HFFc6 (cell line): ENCODE data around the gene PSMD14. TPM values are rescaled to one million over a fixed set of nuclear protein-coding genes. Genes with fewer than 3 reads are reported as not detected.

ENCODE experiments used
- DNase-seq: peaks from one replicate; pipeline ENCODE4 v3.0.0-alpha.2; 2018
- H3K27ac Mint-ChIP-seq: 2 replicates; pipeline ENCODE4 v1.8.0; 2020; ENCODE audit warnings: mild to moderate bottlenecking, mixed read lengths
- H3K27me3 Mint-ChIP-seq: 2 replicates; pipeline ENCODE4 v1.8.0; 2021; ENCODE audit warnings: mild to moderate bottlenecking, moderate library complexity, mixed read lengths; ENCODE audit not compliant: insufficient read depth
- H3K36me3 Mint-ChIP-seq: 2 replicates; pipeline ENCODE4 v1.8.0; 2021; ENCODE audit warnings: low read depth, mixed read lengths
- H3K4me1 Mint-ChIP-seq: 2 replicates; pipeline ENCODE4 v1.8.0; 2020; ENCODE audit warnings: low read depth, mixed read lengths
- H3K4me3 Mint-ChIP-seq: 2 replicates; pipeline ENCODE4 v1.8.0; 2020; ENCODE audit warnings: mild to moderate bottlenecking, moderate library complexity, mixed read lengths
- H3K9me3 Mint-ChIP-seq: 2 replicates; pipeline ENCODE4 v1.8.0; 2020; ENCODE audit warnings: mild to moderate bottlenecking, mixed read lengths
- CTCF ChIP-seq: fragments of 200-600 bp; sonication (generic); IDR thresholded peaks from 2 replicates; pipeline ENCODE4 v1.5.0; 2021; ENCODE audit warnings: antibody characterized with exemption, mild to moderate bottlenecking
- total RNA-seq, 6 experiments: library from RNA; stranded (reverse); fragmentation: NEBNext Ultra II Directional; extraction: Animal tissue kit (Norgen Biotek cat#: 25700); gene quantifications; 2 replicates in 1 of 6; 3 replicates in 5 of 6; pipeline ENCODE4 v1.2.3, GENCODE V29; 2021

Gene PSMD14
- total RNA-seq, 6 experiments from 2014 or later = 74.7 to 88.8 (median 78.7) TPM

GRCh38 chr2:161415987-161416707 is 107.9 kb downstream of the PSMD14 start, which contains the start of gene TBR1:
Gene TBR1, plus strand, starts transcription at chr2:161416297. Its CDS starts 114 bp downstream, at chr2:161416411.
- Mint-ChIP-seq H3K4me3 (peak within 1 kb of the TSS; percentile 83), H3K4me1 (peaks cover 70% of the 10 kb centered on the region), H3K27ac (no peak within 1 kb of the TSS), H3K36me3 (peaks cover 9% of the 10 kb centered on the region), H3K27me3 (peaks cover 53% of the 10 kb centered on the region), H3K9me3 (no peaks in the 10 kb centered on the region)
- no peak for TF ChIP-seq CTCF
- DNase-seq = no peak

- Mint-ChIP-seq H3K27ac (no peak overlapping the region), H3K4me3 (no peak overlapping the region; the same call in 1 of the 2 replicates), H3K4me1 (peaks cover 63% of the 10 kb centered on the region), H3K36me3 (peaks cover 5% of the 10 kb centered on the region), H3K9me3 (no peaks in the 10 kb centered on the region), H3K27me3 (peaks cover 60% of the 10 kb centered on the region)
- no peak for DNase-seq
- TF ChIP-seq CTCF = no peak
Measured at GRCh38 chr2:161416708-161417437, 108.6 kb downstream of the PSMD14 start.

- H3K27me3 Mint-ChIP-seq = peaks cover 64% of the 10 kb centered on the region
- DNase-seq = no peak
- no peak for TF ChIP-seq CTCF
- H3K36me3 Mint-ChIP-seq = no peaks in the 10 kb centered on the region
- no peak overlapping the region for H3K4me3 Mint-ChIP-seq
- peaks cover 56% of the 10 kb centered on the region for H3K4me1 Mint-ChIP-seq
- H3K27ac Mint-ChIP-seq = no peak overlapping the region
- H3K9me3 Mint-ChIP-seq = peaks cover 3% of the 10 kb centered on the region
Measured at GRCh38 chr2:161417438-161418274, 109.4 kb downstream of the PSMD14 start.

GRCh38 chr2:161418275-161418714 is 110.1 kb downstream of the PSMD14 start:
- Mint-ChIP-seq H3K4me1 (peaks cover 56% of the 10 kb centered on the region), H3K4me3 (peak overlapping the region; percentile 77; the same call in 1 of the 2 replicates), H3K36me3 (no peaks in the 10 kb centered on the region), H3K9me3 (peaks cover 8% of the 10 kb centered on the region), H3K27me3 (peaks cover 70% of the 10 kb centered on the region), H3K27ac (no peak overlapping the region)
- DNase-seq = no peak
- TF ChIP-seq CTCF = no peak
